ENCODE measurements around the gene SLC25A40. TPM values are rescaled to one million over a fixed set of nuclear protein-coding genes. Genes with fewer than 3 reads are reported as not detected.

SLC25A40 gene
- total RNA-seq, 1 experiment from 2014 or later, result 32.4 TPM

GRCh38 chr7:87785368-87785995 lies 90.7 kb downstream of the SLC25A40 start (continued):
- TF ChIP-seq YY1 (IDR thresholded peaks at IDR 0.05; ENCODE audit: extremely low read depth, insufficient replicate concordance, low read depth, low read length), result no peak
- TF ChIP-seq RAD21 (IDR thresholded peaks at IDR 0.05; ENCODE audit: low read depth), result no peak

GRCh38 chr7:87784424-87784823 lies 91.7 kb downstream of the SLC25A40 start:
- H3K9me3 ChIP-seq (ENCODE audit: control insufficient read depth in 1 of 2, insufficient read depth in 1 of 2, low read depth in 1 of 2, low read length in 2 of 2), result no peaks in the 10 kb centered on the region
- BruUV-seq (replicated peaks), result no TSS peak
- no peaks in the 10 kb centered on the region for H3K36me3 ChIP-seq (ENCODE audit: control insufficient read depth in 1 of 2, insufficient read depth in 2 of 2, low read length in 2 of 2)
- H2AFZ ChIP-seq (ENCODE audit: low read depth, low read length, poor library complexity, severe bottlenecking), result no peak overlapping the region
- no peaks in the 10 kb centered on the region for H3K4me1 ChIP-seq (ENCODE audit: control insufficient read depth in 1 of 2, insufficient read depth in 2 of 2, low read length in 2 of 2)
- RAD21 ChIA-PET (ENCODE audit: low non-redundant PET in 1 of 2, low total read pairs in 2 of 2, uncharacterized antibody in 2 of 2, unreplicated experiment in 2 of 2), result no interaction called here
- no peak for DNase-seq (ENCODE audit: low read depth, low spot score)
- TF ChIP-seq ELF1 (IDR thresholded peaks at IDR 0.05; ENCODE audit: borderline replicate concordance, low read depth), result no peak
- TF ChIP-seq JUND (IDR thresholded peaks at IDR 0.05), result no peak
- no peak for TF ChIP-seq SP1 (IDR thresholded peaks at IDR 0.05; ENCODE audit: low read depth)
- peak; percentile 40 for TF ChIP-seq RAD21 (IDR thresholded peaks at IDR 0.05; ENCODE audit: low read depth)
- peak in 2 of 3 experiments; percentile 27 to 45; a peak in 4 of 6 replicates for TF ChIP-seq CTCF (IDR thresholded peaks at IDR 0.05 in 2 of 3, conservative IDR thresholded peaks at IDR 0.05 in 1 of 3; ENCODE audit: borderline replicate concordance in 1 of 3, insufficient read depth in 1 of 3, low read depth in 2 of 3, low read length in 2 of 3)
- no peak for TF ChIP-seq SIN3A (IDR thresholded peaks at IDR 0.05; ENCODE audit: low read depth)
- no peak for TF ChIP-seq CEBPB (IDR thresholded peaks at IDR 0.05; ENCODE audit: low read depth)
- TF ChIP-seq YY1 (IDR thresholded peaks at IDR 0.05; ENCODE audit: extremely low read depth, insufficient replicate concordance, low read depth, low read length), result no peak
- no peak for TF ChIP-seq ZFX (IDR thresholded peaks at IDR 0.05)
- TF ChIP-seq MAX (IDR thresholded peaks at IDR 0.05), result no peak
- H3K4me2 ChIP-seq (ENCODE audit: low read length), result no peak overlapping the region
- CTCF ChIA-PET, result interaction anchor here (0.6 to 1.7 kb wide), 4 partner anchors 216 to 467 kb away, joined by 3 to 6 read pairs (median 4); no protein-coding TSS in a partner anchor
- H3K9me2 ChIP-seq (ENCODE audit: insufficient read depth), result no peaks in the 10 kb centered on the region
- no peak overlapping the region for H3K9ac ChIP-seq (ENCODE audit: low read length)
- no peak overlapping the region for H3K27ac ChIP-seq (ENCODE audit: low read depth, low read length)
- no peak overlapping the region for H3K4me3 ChIP-seq (replicated peaks in 1 of 2; ENCODE audit: low read depth in 1 of 2, low read length in 2 of 2)
- intact Hi-C loops (cut with micrococcal nuclease), result no loop called here
- no peaks in the 10 kb centered on the region for H3K79me2 ChIP-seq (ENCODE audit: insufficient read depth, low read length)
- ATAC-seq, result peak; percentile 78; the same call in 1 of the 2 replicates
- H3K27me3 ChIP-seq (ENCODE audit: insufficient read depth, low read length), result no peaks in the 10 kb centered on the region
- no peaks in the 10 kb centered on the region for H4K20me1 ChIP-seq (ENCODE audit: insufficient read depth)
- POLR2A ChIA-PET, result no interaction called here

Other genes with a start within 250 kb of the SLC25A40 start
- 4.4 TPM for gene RUNDC3B, start 248.0 kb downstream of the SLC25A40 start, total RNA-seq (2021; ENCODE audit: unreplicated experiment)
- gene DBF4, start 133 bp upstream of the SLC25A40 start, total RNA-seq (2021; ENCODE audit: unreplicated experiment), result 62.2 TPM
- 10.0 TPM for gene ADAM22, start 57.9 kb upstream of the SLC25A40 start, total RNA-seq (2021; ENCODE audit: unreplicated experiment)